ENCODE results near the gene DNAJC5. TPM values are rescaled to one million over a fixed set of nuclear protein-coding genes. Genes with fewer than 3 reads are reported as not detected.

Gene DNAJC5
- total and polyA plus RNA-seq, 9 of the 15 experiments (the other 6 are each of a cell fraction or from before 2014, with no cell fraction given) = 0.95 to 42.8 (median 23.4) TPM

DNA sequence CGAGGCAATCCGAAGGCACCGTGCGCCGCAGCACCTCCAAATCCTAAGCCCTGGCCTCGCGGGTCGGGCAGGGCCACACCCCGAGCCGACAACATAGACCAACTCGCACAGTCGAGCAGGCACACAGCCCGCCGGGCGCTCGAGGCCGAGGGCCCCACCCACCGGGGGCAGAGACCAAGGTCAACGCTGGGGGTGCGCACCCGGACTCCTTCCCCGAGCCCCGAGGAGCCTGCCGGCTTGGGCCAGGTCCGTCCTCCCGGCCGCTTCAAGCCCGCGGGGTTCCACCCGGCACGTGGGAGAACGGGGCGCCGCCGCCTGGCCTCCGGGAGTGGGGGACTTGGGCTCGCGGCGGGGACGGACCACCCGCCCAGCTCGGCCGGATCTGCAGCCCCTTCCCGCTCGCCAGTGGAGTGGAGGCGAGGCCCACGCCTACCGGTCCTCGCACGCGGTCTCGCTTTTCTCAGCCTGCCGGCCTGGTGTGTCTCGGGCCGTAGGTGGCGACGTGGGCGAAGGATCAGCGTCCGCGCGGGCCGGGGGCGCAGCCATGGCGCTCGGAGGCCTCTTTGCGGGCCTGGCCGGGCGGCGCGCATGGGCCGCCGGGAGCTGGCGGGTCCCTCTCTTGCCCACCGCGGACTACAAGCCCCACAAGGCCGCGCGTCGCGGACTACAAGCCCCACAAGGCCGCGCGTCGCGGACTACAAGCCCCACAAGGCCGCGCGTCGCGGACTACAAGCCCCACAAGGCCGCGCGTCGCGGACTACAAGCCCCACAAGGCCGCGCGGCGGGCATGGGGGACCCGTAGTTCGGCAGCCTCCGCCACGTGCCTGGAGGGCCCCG lies 61.1 kb downstream of the DNAJC5 start, which contains the start of gene UCKL1 (continued):
- TF ChIP-seq GABPB1 (CRISPR knock-in tag; IDR thresholded peaks at IDR 0.05) (peak; percentile 88), PTTG1 (tag; IDR thresholded peaks at IDR 0.05; ENCODE audit: low read depth) (no peak), ETS2 (tag; IDR thresholded peaks at IDR 0.05; ENCODE audit: borderline replicate concordance, poor library complexity, severe bottlenecking) (no peak), SMC3 (conservative IDR thresholded peaks at IDR 0.05; ENCODE audit: insufficient read depth, low read depth, low read length) (no peak), THRAP3 (IDR thresholded peaks at IDR 0.05; ENCODE audit: borderline replicate concordance) (no peak), TFAM (CRISPR knock-in tag; conservative IDR thresholded peaks at IDR 0.05) (no peak), HDAC8 (tag; IDR thresholded peaks at IDR 0.05) (0 out of 2 replicates have a peak, but pooled peaks have one; percentile 54), MEIS2 (IDR thresholded peaks at IDR 0.05; ENCODE audit: partially characterized antibody) (no peak), GABPA (tag; conservative IDR thresholded peaks at IDR 0.05; ENCODE audit: low read depth) (peak; percentile 80), ATF6 (CRISPR knock-in tag; IDR thresholded peaks at IDR 0.05) (peak; percentile 48; the same call in 1 of the 2 replicates), KLF13 (tag; IDR thresholded peaks at IDR 0.05; ENCODE audit: borderline replicate concordance, low read depth) (peak; percentile 97; the same call in 1 of the 2 replicates)
- TF ChIP-seq, protein P1, sequence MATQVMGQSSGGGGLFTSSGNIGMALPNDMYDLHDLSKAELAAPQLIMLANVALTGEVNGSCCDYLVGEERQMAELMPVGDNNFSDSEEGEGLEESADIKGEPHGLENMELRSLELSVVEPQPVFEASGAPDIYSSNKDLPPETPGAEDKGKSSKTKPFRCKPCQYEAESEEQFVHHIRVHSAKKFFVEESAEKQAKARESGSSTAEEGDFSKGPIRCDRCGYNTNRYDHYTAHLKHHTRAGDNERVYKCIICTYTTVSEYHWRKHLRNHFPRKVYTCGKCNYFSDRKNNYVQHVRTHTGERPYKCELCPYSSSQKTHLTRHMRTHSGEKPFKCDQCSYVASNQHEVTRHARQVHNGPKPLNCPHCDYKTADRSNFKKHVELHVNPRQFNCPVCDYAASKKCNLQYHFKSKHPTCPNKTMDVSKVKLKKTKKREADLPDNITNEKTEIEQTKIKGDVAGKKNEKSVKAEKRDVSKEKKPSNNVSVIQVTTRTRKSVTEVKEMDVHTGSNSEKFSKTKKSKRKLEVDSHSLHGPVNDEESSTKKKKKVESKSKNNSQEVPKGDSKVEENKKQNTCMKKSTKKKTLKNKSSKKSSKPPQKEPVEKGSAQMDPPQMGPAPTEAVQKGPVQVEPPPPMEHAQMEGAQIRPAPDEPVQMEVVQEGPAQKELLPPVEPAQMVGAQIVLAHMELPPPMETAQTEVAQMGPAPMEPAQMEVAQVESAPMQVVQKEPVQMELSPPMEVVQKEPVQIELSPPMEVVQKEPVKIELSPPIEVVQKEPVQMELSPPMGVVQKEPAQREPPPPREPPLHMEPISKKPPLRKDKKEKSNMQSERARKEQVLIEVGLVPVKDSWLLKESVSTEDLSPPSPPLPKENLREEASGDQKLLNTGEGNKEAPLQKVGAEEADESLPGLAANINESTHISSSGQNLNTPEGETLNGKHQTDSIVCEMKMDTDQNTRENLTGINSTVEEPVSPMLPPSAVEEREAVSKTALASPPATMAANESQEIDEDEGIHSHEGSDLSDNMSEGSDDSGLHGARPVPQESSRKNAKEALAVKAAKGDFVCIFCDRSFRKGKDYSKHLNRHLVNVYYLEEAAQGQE (IDR thresholded peaks at IDR 0.05; ENCODE audit: borderline replicate concordance) = 0 out of 2 replicates have a peak, but pooled peaks have one; percentile 2
- TF ChIP-seq, protein P1 (CRISPR knock-in tag; IDR thresholded peaks at IDR 0.05; ENCODE audit: low read depth) = peak; percentile 46; the same call in 1 of the 2 replicates
- TF ChIP-seq, protein P2, sequence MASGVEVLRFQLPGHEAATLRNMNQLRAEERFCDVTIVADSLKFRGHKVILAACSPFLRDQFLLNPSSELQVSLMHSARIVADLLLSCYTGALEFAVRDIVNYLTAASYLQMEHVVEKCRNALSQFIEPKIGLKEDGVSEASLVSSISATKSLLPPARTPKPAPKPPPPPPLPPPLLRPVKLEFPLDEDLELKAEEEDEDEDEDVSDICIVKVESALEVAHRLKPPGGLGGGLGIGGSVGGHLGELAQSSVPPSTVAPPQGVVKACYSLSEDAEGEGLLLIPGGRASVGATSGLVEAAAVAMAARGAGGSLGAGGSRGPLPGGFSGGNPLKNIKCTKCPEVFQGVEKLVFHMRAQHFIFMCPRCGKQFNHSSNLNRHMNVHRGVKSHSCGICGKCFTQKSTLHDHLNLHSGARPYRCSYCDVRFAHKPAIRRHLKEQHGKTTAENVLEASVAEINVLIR (CRISPR knock-in tag; IDR thresholded peaks at IDR 0.05) = 0 out of 2 replicates have a peak, but pooled peaks have one; percentile 34
